ENCODE data around the gene UHRF2. TPM values are rescaled to one million over a fixed set of nuclear protein-coding genes. Genes with fewer than 3 reads are reported as not detected.

UHRF2 gene
- total RNA-seq: 48.7 and 66.4 TPM in 2 replicates

GRCh38 chr9:6412487-6413364 lies at the start of gene UHRF2:
UHRF2 (plus strand) TSS chr9:6413199; CDS start chr9:6413491, 292 bp downstream.

Small RNA genes within 50 kb of the gene (small RNA-seq; reads per million reads assigned to genes)
- not detected for gene RN7SL25P

Other genes starting within 250 kb of the UHRF2 start
- gene IL33, start 197.4 kb upstream of the UHRF2 start, total RNA-seq: 0.43 TPM in 1 of 2 replicates, not detected in the other
- not detected in 2 replicates for gene TPD52L3, start 84.8 kb upstream of the UHRF2 start, total RNA-seq
- gene GLDC, start 232.5 kb downstream of the UHRF2 start, total RNA-seq: 0.11 TPM in 1 of 2 replicates, not detected in the other